Keratinocyte (primary cell): ENCODE results near the gene MALL.
"Not testable (repeated sequence)": the region's sequence is repeated elsewhere in the genome, so short reads cannot be mapped to it uniquely, and the experiment has no call there.

Source experiments
- CTCF ChIP-seq, 3 experiments: IDR thresholded peaks in 1 of 3; conservative IDR thresholded peaks in 1 of 3; optimal IDR thresholded peaks in 1 of 3; 2 replicates in 2 of 3; 3 replicates in 1 of 3; pipeline versions ENCODE3 to v1.5.1; 2011; ENCODE audit warnings: low read length in 3 of 3, mild to moderate bottlenecking in 3 of 3, moderate library complexity in 2 of 3, control low read depth in 1 of 3, inconsistent platforms in 1 of 3; ENCODE audit not compliant: insufficient read depth in 2 of 3; ENCODE audit errors: extremely low read depth in 1 of 3
- EZH2 ChIP-seq: IDR thresholded peaks from one replicate; pipeline ENCODE4 v1.6.1; 2012; ENCODE audit warnings: inconsistent platforms, mild to moderate bottlenecking, low read length, moderate library complexity

GRCh38 chr2:110083162-110083561 lies 32.5 kb downstream of the MALL start:
- not testable (repeated sequence) for TF ChIP-seq CTCF (optimal IDR thresholded peaks at IDR 0.05 in 1 of 3, IDR thresholded peaks at IDR 0.05 in 1 of 3, conservative IDR thresholded peaks at IDR 0.05 in 1 of 3; ENCODE audit: extremely low read depth in 1 of 3, insufficient read depth in 2 of 3, low read length in 3 of 3); EZH2
